GM18907 (cell line): ENCODE measurements around the gene SORBS2.

Experiments
- ATAC-seq: cut with Tn5 transposase; IDR thresholded peaks from one replicate; pipeline ENCODE4 v1.9.1; 2021; ENCODE audit warnings: mild to moderate bottlenecking, moderate library complexity; ENCODE audit not compliant: unreplicated experiment

Gene SORBS2

DNA sequence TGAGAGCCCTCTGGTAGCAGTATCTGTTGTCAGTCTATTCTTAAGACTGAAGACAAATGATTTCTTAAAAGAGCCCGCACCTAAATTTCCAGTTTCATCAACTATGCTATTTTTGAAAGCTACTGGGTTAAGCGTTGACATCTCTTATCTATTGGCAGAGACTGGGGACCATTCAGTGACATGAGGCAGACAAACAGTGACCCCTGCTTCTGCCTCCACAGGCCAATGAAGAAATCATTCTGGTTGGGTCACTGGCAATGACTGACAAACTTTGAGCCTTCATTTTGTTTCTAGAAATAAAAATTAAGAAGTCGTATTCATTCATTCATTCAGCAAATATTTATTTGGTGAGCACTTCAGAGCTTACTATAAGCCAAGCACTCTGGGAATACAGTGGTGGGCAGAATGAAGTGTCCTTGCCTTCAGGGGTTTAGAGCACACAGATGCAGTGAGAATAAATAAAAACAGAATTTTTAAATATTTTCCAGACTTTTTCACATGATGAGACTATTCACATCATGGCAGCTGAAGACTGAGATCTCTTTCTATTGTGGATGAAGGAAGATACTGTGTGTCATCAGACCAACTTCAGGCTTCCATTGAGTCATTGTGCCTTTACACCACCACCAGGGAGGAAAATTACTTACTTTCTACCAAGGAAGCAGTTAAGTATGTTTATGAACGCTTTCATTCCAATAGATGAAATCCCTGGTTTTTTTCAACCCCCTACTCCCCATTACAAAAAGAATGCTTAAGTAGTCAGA, 36.0 kb downstream of the SORBS2 start:
- ATAC-seq, result no peak

DNA sequence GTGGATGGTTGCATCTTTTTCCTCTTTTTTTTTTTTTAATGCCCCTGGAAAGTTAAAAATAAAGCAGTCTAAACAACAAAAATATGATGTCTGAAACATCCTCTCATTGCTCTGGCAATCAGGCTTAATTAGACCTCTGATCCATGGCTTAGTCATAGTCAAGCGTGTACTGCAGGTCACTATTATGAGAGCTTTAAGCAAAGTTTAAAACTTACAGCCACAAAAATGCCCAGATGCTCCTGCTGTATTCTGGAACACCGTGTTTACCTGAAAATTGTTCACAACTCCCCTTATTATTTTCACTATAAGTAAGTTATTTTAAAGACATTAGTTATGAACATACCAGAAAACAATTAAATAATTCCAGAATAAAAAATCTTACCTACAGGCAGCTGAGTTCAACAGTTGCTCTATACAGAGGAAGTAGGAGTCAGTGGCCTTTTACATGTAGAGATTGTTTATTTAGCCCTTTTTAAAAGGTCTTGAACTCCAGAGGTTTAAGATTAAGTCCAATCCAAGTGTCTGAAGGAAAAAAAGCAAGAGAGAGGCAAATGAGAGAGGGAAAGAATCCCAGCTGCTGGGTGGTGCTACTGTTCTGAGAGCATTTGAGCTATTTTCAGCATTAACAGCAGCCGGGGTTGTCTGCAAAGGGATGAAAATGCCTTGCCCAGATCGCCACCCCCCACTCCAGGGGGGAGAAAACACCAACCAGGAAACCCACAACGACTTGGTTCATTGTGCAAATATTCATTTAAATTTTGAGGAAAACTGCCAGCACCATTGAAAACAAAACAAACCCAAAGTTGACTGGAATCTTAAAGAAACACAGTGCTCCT, 36.9 kb downstream of the SORBS2 start:
- no peak for ATAC-seq

DNA sequence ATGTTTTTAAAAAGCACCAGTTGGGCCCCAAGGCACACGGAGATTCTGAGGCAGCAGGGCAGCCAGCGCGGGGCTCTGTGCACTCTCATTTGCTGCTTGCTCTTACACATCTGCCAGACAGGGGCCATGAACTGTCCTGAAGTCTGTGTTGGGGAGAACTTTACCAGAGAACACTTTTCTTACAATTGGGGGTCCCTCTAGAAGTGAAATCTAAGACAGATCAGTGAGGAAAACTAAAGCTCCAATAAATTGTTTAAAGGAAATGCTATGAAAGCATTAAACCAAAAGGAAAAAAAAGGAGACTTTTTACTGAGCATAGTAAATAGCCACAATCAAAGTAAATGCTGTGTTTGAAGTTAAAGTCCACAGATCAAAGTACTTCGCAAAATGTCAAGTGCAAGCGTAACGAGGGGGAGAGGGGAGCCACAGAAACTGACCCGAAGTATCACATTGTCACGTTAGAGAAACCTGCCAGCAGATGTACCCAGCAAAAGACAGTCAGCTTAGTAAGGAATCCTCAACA, 37.8 kb downstream of the SORBS2 start:
- ATAC-seq, result no peak

- ATAC-seq, result no peak
Measured at GRCh38 chr4:185773419-185773818, 38.6 kb downstream of the SORBS2 start.

- no peak for ATAC-seq
Measured at GRCh38 chr4:185772391-185773093, 39.5 kb downstream of the SORBS2 start.

DNA sequence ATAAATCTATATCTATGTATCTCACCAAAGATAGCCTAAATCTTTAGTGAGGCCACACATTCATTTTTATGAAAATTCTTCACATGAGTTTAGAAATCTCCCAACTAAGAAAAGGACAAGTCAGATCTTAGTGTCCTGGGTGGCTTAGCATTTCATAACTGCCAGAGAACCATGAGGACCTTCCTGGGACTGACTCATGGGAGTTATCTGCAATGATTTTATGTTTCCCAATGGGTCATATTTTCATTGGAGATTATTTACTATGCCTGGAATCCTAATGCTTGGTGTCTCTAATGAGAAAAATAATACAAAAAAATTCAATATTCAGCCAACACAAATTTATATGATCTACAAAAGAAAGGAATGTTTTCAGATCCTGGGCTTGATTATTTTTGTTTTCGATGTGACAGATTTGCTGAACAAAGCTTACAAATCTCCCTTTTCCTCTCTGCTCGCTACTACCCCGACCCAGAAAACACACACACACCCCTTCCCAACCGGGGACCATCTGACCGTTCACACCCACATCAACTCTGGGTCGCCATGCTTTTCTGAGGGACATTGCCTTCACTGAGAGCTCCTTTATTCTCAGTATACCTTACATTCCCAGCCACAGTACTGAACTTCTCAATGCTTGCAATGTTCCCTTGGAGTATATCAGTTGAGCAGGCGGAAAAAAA, 40.1 kb downstream of the SORBS2 start:
- no peak for ATAC-seq

DNA sequence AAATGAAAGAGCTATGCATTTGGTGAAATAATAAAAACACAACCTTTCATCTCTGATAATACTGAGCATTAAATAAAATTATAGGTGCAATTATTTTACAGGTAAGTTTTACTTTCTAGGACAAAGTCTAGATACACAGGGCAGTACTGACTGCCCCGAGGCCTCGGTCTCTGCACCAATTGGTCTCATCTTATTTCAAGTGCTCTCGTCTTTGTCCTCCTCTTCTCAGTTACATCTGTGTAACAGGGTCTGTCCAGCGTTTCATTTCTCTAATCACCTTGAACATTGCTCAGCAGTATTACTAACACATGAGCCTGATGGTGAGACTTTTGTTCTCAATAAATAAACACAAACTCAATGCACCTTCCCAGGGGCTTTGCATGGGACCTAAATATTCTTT, 44.5 kb downstream of the SORBS2 start:
- ATAC-seq, result no peak

DNA sequence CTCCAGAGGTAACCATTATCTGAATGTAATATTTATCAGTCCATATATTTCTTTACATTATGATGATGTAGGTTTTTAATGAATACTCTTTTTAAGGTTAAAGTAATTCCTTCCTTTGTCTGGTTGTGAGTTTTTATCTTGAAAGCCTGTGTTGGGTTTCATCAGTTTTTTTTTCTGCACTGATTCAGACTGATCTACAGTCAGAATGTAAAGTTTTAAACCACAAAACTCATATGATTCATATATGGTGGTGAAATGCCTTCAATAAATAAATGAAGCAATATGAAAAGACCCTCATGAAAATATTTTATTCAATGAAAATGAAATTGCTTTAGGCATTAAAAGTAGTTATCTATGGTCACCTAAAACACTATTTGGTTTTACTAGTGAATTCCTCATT, 47.1 kb downstream of the SORBS2 start:
- no peak for ATAC-seq

DNA sequence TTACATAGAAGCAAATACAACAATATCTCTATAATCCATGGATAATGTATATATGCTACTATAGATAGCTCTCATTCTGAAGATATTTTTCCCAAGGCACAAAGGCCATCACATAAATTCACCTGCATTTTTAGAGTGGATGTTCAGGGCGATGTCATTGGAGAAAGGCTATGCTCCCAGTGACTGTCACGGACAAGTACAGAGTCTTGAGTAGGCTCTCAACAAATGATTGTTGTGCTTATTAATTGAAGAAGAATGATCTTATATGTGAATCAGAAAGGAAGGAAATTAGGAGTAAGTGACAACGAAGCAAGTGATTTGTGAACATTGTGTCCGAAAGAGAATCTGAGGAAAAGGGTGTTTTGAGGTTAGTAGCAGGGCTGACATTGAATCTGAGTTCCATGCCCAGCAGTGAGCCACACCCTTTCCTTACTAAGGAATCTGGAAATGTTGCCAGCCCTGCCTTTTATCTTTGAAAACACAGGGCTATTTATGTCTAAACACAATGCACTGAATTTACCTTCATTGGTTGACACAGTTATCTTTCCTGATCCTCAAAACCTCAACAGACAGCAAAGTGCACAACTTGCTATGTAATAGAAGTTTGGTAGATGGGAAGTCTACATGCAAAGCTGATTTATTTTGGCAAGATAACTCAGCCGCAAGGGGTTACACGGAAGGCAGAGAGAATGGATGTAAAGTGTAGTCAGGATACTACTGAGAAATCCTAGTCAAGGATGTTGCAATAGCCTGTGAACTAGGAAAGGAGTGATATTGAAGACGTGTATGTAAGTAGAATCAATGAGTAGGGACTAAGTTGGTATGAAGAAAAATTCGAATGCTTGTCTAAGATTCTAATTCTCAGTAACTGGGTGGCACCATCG, 50.4 kb downstream of the SORBS2 start:
- no peak for ATAC-seq

DNA sequence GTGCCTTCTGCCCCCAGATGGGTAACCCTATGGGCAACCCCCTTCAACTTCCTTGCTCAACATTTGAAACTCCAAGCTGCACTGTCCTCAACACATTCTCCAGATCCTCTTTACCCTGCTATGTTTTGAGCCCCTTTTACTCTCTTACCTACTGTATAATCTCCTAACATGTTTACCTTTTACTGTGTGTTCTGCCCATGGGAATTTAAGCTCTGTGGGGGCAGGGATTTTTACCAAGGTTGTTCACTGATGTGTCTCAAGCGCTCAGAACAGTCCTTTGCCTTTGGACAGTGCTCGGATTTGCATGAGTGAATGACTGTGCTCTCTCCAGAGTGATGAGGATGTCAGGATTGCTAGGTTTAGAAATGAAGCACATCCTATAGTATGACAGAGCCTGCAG, 53.2 kb downstream of the SORBS2 start:
- ATAC-seq, result no peak

DNA sequence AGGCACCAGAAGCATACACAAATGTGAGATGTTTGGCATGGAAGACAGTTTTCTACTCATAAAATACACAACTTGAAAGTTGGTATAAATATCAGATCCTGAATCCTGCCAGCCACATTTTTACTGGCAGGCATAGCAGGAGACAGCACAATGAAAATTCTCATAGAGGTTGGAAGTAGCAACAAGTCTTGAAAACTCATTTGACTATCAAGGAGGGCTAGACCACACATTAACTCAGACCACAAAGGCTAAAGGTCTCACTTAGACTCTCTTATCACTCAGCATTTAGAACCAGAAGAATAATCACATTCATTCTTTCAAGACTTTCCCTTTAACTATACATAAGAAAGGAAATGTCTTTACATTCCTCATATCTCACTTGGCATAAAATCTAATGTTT, 56.5 kb downstream of the SORBS2 start:
- no peak for ATAC-seq

DNA sequence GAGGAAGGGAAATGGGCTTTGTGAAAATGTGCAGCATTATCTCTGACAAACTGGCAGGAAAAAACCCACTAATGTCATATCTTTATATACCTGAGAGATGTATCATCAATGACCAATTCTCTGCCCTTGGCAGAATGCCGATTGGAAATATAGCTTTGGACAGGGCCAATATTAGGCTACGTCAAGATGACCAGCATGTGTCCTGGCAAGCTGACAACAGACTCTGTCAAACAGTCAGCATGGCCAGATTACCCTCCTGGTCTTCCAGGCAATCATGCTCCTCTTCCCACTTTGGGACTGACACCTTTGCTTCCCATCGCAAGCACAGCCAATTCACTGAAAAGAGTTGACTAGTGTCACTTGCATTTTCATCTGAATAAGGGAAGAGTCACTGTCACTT, 57.0 kb downstream of the SORBS2 start:
- ATAC-seq, result no peak

- ATAC-seq, result no peak
Measured at GRCh38 chr4:185752872-185753271, 59.1 kb downstream of the SORBS2 start.

DNA sequence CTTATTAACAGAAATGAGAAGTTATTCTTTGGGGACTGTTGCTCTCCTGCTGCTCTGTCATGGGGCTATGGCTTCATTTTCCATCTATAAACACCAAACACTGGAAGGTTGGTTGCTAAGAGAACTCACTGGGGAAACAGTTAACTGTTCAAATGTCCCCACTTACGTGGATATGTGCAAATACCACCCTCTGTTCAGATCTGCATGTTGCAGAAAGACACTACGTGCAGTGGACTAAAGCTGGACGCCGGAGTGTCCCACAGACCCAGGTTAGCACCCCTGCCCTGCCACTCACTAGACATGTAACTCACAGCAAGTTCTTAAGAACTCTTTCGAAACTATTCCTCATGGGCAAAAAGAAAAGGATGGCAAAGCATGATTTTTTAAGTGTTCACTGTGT, 62.1 kb downstream of the SORBS2 start:
- ATAC-seq, result no peak

DNA sequence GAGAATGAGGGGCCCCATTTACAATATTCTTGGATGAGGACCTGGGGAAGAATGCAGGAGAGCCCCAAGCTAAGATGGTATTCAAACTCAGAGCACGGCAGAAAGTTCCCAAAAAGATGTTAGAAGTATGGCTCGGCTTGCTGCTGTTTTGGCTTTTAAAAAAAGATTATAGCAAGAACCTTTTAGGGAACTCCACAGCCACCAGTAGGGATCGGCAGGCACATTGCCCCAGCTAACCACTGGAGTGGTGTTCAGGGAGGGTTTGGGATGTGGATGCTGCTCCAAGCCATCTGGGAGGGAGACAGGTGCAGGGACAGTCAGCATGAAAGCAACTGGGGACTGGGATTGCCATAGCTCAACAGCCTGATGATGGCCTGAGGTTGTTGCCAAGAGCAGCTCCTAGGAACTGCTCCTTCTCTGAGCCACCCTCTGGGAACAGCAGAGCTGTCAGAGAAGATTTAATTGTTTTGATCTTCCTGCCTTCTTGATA, 63.0 kb downstream of the SORBS2 start:
- no peak for ATAC-seq

DNA sequence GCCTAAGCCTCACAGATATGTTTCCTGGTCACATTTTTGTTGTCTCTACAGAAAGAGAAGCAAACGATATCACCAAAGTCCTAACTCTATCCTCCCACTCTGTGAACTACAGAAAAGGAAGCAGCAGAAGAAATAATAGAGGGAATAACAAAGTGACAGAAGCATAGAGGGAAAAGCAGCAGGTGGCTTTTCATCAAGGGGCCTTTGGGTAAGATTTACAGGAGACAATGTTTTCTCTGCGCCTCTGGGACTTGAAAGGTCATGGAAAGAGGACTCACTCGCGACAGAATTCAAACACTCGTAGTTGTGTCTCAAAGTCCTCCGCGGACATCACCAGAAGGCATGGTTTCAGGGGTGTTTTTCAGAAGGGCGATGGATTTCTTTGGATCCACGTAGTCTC, 66.1 kb downstream of the SORBS2 start:
- no peak for ATAC-seq

DNA sequence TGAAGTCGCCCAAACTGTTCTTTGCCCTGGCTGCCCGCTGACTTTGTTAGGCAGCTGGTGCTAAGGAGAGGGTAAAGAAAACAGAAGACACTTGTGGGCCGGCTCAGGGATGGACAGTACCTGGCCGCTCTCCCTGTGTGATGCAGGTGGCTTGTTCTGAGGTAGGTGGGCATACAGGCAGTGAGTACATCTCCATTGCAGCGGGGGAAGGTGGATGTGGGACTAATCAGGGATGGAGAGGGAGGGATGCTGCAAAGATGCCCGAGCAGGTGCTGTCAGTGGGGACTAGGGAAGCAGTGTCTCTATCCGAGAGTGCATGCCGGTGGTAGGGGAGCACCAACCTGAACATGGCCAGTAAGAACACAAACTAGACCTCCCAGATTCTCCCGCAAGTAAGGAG, 67.0 kb downstream of the SORBS2 start:
- no peak for ATAC-seq

DNA sequence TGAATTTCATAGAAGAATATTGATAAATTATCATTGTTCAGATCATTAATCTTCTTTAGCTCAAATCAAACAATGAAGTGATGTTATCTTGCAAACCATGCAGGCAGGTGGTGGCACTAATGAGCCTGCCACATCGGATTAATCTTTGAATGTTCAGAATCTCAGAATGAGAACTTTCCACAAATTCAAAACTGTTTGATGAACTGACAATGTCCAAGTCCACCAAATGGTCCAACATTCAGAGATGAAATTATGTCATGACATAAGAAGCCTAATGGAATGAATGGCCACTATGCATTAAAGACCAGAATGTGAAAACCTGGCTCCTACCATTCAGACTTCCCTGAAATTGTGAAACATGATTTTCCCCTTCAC, 67.5 kb downstream of the SORBS2 start:
- no peak for ATAC-seq

DNA sequence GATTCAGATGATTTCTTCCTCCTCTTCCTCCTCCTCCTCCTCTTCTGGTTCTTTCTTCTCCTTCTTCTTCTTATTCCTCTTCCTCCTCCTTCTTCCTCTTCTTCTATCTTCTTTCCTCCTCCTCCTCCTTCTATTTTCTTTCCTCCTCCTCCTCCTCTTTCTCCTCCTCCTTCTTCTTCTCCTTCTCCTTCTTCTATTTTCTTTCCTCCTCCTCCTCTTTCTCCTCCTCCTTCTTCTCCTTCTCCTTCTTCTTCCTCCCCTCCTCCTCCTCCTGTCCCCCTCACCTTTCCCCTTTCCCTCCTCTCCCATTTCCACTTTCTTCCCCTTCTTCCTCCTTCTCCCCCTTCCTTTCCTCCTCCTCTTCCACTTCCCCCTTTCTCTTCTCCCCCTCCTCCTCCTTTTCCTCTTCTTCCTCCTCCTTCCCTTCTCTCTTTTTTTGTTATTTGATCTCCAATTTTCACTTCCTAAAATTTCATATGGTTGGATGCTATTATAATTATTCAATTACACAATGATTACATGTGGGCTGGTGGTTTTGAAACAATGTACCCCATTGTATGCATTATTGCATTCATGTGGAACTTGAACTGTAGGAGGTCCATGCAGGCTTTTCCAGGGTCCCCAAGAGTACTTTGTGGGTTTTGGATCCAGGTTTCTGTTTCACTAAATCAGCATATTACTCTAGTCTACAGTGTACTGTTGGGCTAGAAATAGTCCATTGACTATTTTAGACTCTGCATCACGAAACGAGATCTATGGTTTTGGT, 68.1 kb downstream of the SORBS2 start:
- ATAC-seq, result no peak
